Small intestine (tissue), 7 donors: ENCODE measurements around the gene UBXN2A. TPM values are rescaled to one million over a fixed set of nuclear protein-coding genes. Genes with fewer than 3 reads are reported as not detected.

Experiments used
- DNase-seq, 2 donors: peaks; one replicate each; pipeline versions ENCODE4 v3.0.0 to v3.0.0-alpha.2; 2013
- FAIRE-seq: peaks from 2 replicates; lab custom pipeline; 2012; peaks lifted over from hg19 to GRCh38; lab: Jason Lieb, UNC
- H3K27ac ChIP-seq, 3 donors: one replicate each; pipeline ENCODE4 v1.5.1; 2013; ENCODE audit warnings: low read length in 2 of 3, mild to moderate bottlenecking in 2 of 3, control low read depth in 1 of 3, inconsistent platforms in 1 of 3, low read depth in 1 of 3, moderate library complexity in 1 of 3
- H3K27me3 ChIP-seq, 3 donors: one replicate each; pipeline ENCODE4 v1.6.1; 2013; ENCODE audit warnings: low read length in 3 of 3, inconsistent platforms in 1 of 3; ENCODE audit not compliant: control insufficient read depth in 3 of 3, insufficient read depth in 3 of 3
- H3K36me3 ChIP-seq, 3 donors: one replicate each; pipeline ENCODE4 v1.6.1; 2013; ENCODE audit warnings: low read length in 3 of 3, inconsistent platforms in 1 of 3, low read depth in 1 of 3, mild to moderate bottlenecking in 1 of 3, moderate library complexity in 1 of 3; ENCODE audit not compliant: control insufficient read depth in 3 of 3, insufficient read depth in 2 of 3
- H3K4me1 ChIP-seq, 3 donors: one replicate each; pipeline ENCODE4 v1.6.1; 2013; ENCODE audit warnings: low read length in 2 of 3, inconsistent platforms in 1 of 3, low read depth in 1 of 3, mild to moderate bottlenecking in 1 of 3, moderate library complexity in 1 of 3; ENCODE audit not compliant: control insufficient read depth in 3 of 3, insufficient read depth in 2 of 3
- H3K4me3 ChIP-seq, 3 donors: one replicate each; pipeline ENCODE4 v1.5.1; 2013; ENCODE audit warnings: low read length in 3 of 3, control low read depth in 1 of 3, inconsistent platforms in 1 of 3, low read depth in 1 of 3, mild to moderate bottlenecking in 1 of 3, moderate library complexity in 1 of 3
- H3K9me3 ChIP-seq, 2 donors: one replicate each; pipeline ENCODE4 v1.6.1; 2013; ENCODE audit warnings: low read depth in 1 of 2, low read length in 1 of 2; ENCODE audit not compliant: control insufficient read depth in 2 of 2, insufficient read depth in 1 of 2
- WGBS, 3 donors: extraction: QIAGEN DNeasy Blood & Tissue Kit; methylation state at CpG; one replicate each; pipeline ENCODE4 v1.1.7; 2013; 5-methylcytosine and 5-hydroxymethylcytosine counted together
- polyA plus RNA-seq, 4 donors: library from polyadenylated mRNA; stranded (reverse) in 3 of 4; unstranded in 1 of 4; fragments of 200-250 nt in 3 of 4; fragments of 120-200 nt in 1 of 4; gene quantifications; one replicate each; pipeline versions ENCODE4 v1.2.1 to v1.2.3, GENCODE V29; 2013
- donor health status: healthy with polysubstance abuse.
- donor health status: control.
- donor health status: control.
- donor health status: Bipolar disorder and iron deficiency.
- donor health status: healthy.

UBXN2A gene
- polyA plus RNA-seq, 4 donors = 8.7 to 20.0 (median 13.8) TPM

DNA sequence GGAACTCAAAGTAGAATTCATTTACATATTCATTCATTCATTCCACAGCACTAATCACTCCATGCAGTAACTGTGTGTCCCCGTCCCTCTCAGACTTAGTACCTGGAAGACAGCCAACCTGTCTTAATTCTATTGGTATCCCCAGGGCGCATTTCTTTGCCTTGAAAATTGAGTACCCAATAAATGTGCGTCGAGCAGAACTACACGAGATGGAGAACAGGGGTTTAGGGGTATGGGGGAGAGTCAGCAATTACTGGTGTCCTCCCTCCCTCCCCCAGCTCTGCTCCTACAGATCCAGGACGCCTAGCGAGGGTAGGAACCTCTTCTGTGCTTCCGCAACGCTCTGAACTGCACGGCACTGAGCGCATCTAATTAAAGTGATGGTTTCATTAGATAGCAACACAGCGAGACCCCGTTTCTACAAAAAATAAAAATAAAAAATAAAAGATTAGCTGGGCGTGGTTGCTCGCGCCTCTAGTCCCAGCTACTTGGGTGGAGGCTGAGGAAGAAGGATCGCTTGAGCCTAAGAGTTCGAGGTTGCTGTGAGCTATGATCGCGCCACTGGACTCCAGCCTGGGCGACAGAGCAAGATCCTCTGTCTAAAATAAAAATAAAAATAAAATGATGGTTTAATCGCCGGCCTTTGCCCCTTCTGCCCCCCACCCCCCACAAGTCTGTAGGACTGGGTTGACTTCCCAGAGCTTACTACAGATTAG, 108.7 kb downstream of the UBXN2A start:
- Histone ChIP-seq H3K4me1 (peaks cover 0 to 23% (median 14%) of the 10 kb centered on the region in 3 donors), H3K27me3 (peaks cover 0 to 21% (median 0%) of the 10 kb centered on the region in 3 donors), H3K9me3 (no peaks in the 10 kb centered on the region), H3K4me3 (peak overlapping the region in 2 of 3 donors; percentile 27 to 88), H3K27ac (no peak overlapping the region), H3K36me3 (no peaks in the 10 kb centered on the region)
- DNase-seq (no peak), FAIRE-seq (no peak)
- 12 to 17% (median 17%) methylated on average over 23 of the region's 23 CpGs for WGBS, 3 donors

DNA sequence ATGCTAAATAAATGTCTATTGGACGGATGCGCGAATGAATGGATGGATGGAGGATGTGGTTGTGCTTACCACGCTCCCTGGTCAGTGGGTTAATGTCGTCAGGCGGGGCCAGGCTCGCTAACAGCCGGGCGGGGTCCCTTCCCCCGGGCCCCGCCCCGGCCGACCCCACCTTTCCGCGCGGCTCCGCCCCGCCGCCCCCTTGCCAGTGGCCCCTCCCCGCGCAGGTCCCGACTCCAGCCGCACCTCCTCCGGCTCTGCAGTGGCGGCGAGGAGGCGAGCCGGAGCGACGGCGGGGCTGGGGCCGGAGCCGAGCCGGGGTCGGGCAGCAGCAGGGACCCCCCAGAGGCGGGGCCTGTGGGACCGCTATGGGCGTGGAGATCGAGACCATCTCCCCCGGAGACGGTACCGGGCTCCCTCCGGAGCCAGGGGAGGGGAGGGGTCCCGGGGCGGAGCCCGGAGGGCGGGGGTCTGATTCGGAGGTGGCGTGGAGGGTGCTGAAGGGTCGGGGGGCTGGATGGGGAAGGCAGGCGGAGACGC, 109.3 kb downstream of the UBXN2A start, which contains the start of gene FKBP1B:
Gene FKBP1B (plus strand): TSS at position 257 of the 537 bp plus-strand sequence. CDS start 109 bp downstream, at position 366.
- WGBS, 3 donors = 0 to 1% (median 1%) methylated on average over 24 to 52 of the region's 52 CpGs
- FAIRE-seq = no peak
- H3K4me3 ChIP-seq = peak within 1 kb of the TSS; percentile 52 to 88 (median 54)

DNA sequence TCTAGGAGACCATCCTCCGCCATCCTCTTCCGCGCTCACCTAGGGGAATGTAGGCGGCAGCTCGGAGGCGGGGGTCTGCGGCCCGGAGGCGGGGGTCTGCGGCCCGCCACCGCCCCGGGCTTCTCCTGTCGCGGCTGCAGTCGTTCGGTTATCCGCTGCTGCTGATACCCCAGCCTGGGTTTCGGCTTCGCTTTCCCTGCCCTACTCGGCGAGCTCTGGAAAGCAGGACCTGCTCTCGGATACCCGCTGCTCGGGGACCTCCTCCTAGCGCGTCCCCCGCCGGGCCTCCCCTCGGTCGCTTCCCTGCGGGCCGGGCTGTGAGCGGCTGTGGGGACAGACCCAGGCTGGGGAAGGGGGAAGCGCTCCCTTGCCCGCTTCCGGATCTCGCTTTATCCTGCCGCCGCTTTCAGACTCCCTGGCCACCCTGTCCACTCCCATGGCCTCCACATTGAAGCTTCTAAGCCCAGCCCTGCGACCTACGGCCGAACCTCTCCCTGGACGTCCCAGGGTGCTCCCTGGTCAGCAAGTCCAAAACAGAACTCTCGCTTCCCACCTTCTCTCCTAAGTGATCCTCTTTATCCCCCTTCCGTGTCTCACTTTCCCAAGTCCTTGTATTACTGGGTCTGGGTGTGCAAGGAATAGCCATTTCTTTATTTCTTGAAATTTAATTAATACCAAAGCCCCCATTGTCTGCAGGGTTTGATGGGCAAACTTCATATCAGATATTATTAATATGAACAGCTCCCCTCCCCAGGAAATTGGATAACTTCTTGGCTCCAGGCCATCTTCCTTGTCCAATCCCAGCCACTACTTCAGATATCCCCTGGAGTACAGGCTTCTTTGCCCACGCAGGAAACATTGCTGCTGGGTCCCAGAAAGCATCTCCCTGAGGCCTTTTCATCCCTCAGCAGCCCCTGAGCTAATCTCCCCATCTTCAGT, 110.0 kb downstream of the UBXN2A start:
- WGBS, 3 donors = 7 to 20% (median 7%) methylated on average over 20 to 47 of the region's 47 CpGs
- FAIRE-seq (no peak), DNase-seq (peak; percentile 29 to 31)
- H3K27me3 ChIP-seq = peaks cover 0 to 21% (median 0%) of the 10 kb centered on the region in 3 donors
- peaks cover 0 to 2% (median 0%) of the 10 kb centered on the region in 3 donors for H3K36me3 ChIP-seq
- peak overlapping the region; percentile 8 to 33 (median 14) for H3K27ac ChIP-seq
- peaks cover 0 to 23% (median 14%) of the 10 kb centered on the region in 3 donors for H3K4me1 ChIP-seq
- no peaks in the 10 kb centered on the region for H3K9me3 ChIP-seq
- H3K4me3 ChIP-seq = peak overlapping the region; percentile 52 to 88 (median 54)

More for the DNA sequence above, 109.3 kb downstream of the UBXN2A start, which contains the start of gene FKBP1B:
- peaks cover 0 to 23% (median 14%) of the 10 kb centered on the region in 3 donors for H3K4me1 ChIP-seq
- H3K27ac ChIP-seq = peak within 1 kb of the TSS; percentile 8 to 33 (median 14)
- DNase-seq = peak; percentile 67 to 79
- H3K36me3 ChIP-seq = peaks cover 0 to 2% (median 0%) of the 10 kb centered on the region in 3 donors
- H3K9me3 ChIP-seq = no peaks in the 10 kb centered on the region
- peaks cover 0 to 21% (median 0%) of the 10 kb centered on the region in 3 donors for H3K27me3 ChIP-seq

DNA sequence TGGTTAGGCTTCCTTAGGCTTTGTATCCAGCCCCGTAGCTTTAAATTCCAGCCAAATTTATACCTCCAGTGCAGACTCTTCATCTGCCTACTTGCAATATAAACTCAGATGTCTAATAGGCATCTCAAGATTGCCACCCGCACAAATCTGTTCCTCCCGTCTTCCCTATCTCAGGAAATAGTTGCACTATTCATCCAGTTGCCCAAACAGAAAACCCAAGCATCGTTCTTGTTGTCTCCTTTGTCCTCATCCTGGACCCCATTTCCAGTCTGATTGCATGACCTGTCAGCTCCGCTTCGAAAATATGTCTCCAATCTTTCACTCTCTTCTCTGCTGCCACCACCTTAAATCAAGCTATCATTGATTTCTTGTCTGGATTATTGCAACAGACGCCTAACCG, 111.6 kb downstream of the UBXN2A start:
- Histone ChIP-seq H3K27me3 (peaks cover 0 to 21% (median 0%) of the 10 kb centered on the region in 3 donors), H3K9me3 (no peaks in the 10 kb centered on the region), H3K27ac (no peak overlapping the region), H3K36me3 (peaks cover 0 to 2% (median 0%) of the 10 kb centered on the region in 3 donors), H3K4me1 (peaks cover 0 to 14% (median 7%) of the 10 kb centered on the region in 3 donors), H3K4me3 (no peak overlapping the region)
- DNase-seq (no peak), FAIRE-seq (no peak)
- WGBS, 3 donors = 77 to 85% (median 82%) methylated on average over 8 of the region's 8 CpGs

DNA sequence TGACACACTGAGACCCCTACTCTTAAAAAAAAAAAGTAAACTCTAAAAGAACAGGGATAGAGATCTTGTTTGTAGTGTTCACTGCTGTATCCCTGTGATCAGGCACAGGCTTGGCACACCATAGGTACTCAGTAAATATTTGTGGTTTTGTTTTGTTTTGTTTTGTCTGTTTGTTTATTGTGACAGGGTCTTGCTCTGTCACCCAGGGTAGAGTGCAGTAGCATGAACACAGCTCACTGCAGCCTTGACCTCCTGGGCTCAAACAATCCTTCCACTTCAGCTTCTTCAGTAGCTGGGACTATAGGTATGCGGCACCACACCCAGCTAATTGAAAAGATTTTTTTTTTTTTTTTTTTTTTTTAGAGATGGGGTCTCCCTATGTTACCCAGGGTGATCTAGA, 112.7 kb downstream of the UBXN2A start:
- peaks cover 0 to 12% (median 7%) of the 10 kb centered on the region in 3 donors for H3K4me1 ChIP-seq
- FAIRE-seq (no peak), DNase-seq (no peak)
- H3K27me3 ChIP-seq = peaks cover 0 to 17% (median 0%) of the 10 kb centered on the region in 3 donors
- H3K27ac ChIP-seq = no peak overlapping the region
- no peak overlapping the region for H3K4me3 ChIP-seq
- H3K9me3 ChIP-seq = no peaks in the 10 kb centered on the region
- H3K36me3 ChIP-seq = peaks cover 0 to 2% (median 0%) of the 10 kb centered on the region in 3 donors
- 82 to 97% (median 90%) methylated on average over 1 of the region's 1 CpG for WGBS, 3 donors

Other genes starting within 250 kb of the UBXN2A start
- gene ATAD2B, start 13.3 kb upstream of the UBXN2A start, polyA plus RNA-seq = 10 to 100 TPM in 1 of 4 donors, 1 to 10 TPM in 3; 4.0 to 12.3 (median 6.9) TPM
- under 1 TPM in 2 of 4 donors, not detected in 2; 0.07 to 0.13 TPM for gene MFSD2B, start 69.6 kb downstream of the UBXN2A start, polyA plus RNA-seq
- gene WDCP, start 106.9 kb downstream of the UBXN2A start, polyA plus RNA-seq = 1 to 10 TPM; 1.4 to 6.1 (median 2.2) TPM
- 100 to 1,000 TPM in 1 of 4 donors, 10 to 100 TPM in 2, 1 to 10 TPM in 1; 4.8 to 106 (median 49.2) TPM for gene FKBP1B, start 109.3 kb downstream of the UBXN2A start, polyA plus RNA-seq
- gene SF3B6, start 135.9 kb downstream of the UBXN2A start, polyA plus RNA-seq = 100 to 1,000 TPM; 114 to 260 (median 210) TPM
- gene TP53I3, start 144.4 kb downstream of the UBXN2A start, polyA plus RNA-seq = 100 to 1,000 TPM in 2 of 4 donors, 10 to 100 TPM in 2; 32.2 to 420 (median 184) TPM
- gene PFN4, start 182.9 kb downstream of the UBXN2A start, polyA plus RNA-seq = under 1 TPM in 2 of 4 donors, not detected in 2; 0.27 to 0.66 TPM
- gene FAM228B, start 183.0 kb downstream of the UBXN2A start, polyA plus RNA-seq = 1 to 10 TPM; 2.9 to 8.4 (median 3.9) TPM
- under 1 TPM in 3 of 4 donors, not detected in 1; 0.16 to 0.54 (median 0.34) TPM for gene FAM228A, start 234.6 kb downstream of the UBXN2A start, polyA plus RNA-seq